Bronchial epithelial cell (primary cell): Measurements from ENCODE around the gene SLC6A9. TPM values are rescaled to one million over a fixed set of nuclear protein-coding genes. Genes with fewer than 3 reads are reported as not detected.

Experiments used
- DNase-seq: peaks from one replicate; pipeline ENCODE4 v3.0.0-alpha.2; 2010; ENCODE audit warnings: low read depth
- FAIRE-seq: peaks from 2 replicates; lab custom pipeline; 2011; peaks lifted over from hg19 to GRCh38; lab: Jason Lieb, UNC
- H3K27me3 ChIP-seq: 2 replicates; pipeline ENCODE4 v1.5.1; 2011; ENCODE audit warnings: low read length; ENCODE audit not compliant: control insufficient read depth, insufficient read depth
- H3K36me3 ChIP-seq: 2 replicates; pipeline ENCODE4 v1.5.1; 2011; ENCODE audit warnings: low read length; ENCODE audit not compliant: control insufficient read depth, insufficient read depth
- H3K4me3 ChIP-seq: 2 replicates; pipeline ENCODE4 v1.5.1; 2011; ENCODE audit warnings: mild to moderate bottlenecking, low read depth, low read length, control low read depth
- total RNA-seq: library from RNA; depleted of rRNA; stranded (reverse); fragments of >200 nt; gene quantifications from 2 replicates; pipeline ENCODE4 v1.2.1, GENCODE V29; 2014
- TF ChIP-seq, protein P1 (sequence below): IDR thresholded peaks from 2 replicates; pipeline ENCODE4 v1.5.1; 2011; ENCODE audit warnings: mild to moderate bottlenecking, moderate library complexity, low read length, control low read depth, inconsistent platforms; ENCODE audit not compliant: insufficient read depth, severe bottlenecking

SLC6A9 gene
- total RNA-seq, 1 donor from 2014 or later = 13.4 TPM

DNA sequence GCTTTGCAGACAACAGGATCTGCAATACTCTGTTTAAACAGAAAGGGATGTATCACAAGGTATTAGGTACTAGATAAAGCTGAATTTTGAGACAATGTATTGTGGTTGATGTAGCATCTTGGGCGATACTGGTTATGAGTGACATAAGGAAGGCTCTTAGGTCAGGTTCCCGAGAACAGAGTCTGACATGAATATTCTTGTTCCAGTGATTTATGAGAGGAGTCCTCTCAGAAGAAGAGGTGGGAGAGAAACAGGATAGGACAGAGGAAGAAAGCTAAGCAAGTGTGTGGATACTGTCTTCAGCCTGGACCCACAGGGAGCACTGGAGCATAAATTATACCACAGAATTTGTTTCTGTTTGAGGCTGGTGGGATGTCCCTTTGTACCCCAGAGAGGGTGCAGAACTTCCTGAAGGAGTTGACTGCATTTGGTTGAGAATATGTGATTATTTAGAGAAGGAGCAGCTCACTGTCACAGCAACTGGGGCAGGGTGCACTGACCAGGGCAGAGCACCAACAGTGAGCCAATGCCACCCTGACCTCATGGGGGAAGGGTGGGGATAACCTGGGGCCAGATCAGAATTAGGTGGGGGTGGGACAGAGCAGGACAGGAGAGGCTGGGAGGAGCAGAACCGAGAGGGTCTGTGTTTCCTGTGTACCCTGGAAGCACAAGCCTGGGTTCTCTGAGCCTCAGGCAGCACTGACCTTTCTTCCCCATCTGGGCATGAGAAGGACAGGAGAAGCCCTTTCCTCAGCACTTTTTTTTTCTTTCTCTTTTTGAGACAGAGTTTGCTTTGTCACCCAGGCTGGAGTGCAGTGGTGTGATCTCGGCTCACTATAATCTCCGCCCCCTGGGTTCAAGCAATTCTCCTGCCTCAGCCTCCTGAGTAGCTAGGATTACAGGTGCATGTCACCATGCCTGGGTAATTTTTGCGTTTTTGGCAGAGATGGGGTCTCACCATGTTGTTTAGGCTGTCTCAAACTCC lies 36.3 kb upstream of the SLC6A9 start:
- TF ChIP-seq, protein P1, sequence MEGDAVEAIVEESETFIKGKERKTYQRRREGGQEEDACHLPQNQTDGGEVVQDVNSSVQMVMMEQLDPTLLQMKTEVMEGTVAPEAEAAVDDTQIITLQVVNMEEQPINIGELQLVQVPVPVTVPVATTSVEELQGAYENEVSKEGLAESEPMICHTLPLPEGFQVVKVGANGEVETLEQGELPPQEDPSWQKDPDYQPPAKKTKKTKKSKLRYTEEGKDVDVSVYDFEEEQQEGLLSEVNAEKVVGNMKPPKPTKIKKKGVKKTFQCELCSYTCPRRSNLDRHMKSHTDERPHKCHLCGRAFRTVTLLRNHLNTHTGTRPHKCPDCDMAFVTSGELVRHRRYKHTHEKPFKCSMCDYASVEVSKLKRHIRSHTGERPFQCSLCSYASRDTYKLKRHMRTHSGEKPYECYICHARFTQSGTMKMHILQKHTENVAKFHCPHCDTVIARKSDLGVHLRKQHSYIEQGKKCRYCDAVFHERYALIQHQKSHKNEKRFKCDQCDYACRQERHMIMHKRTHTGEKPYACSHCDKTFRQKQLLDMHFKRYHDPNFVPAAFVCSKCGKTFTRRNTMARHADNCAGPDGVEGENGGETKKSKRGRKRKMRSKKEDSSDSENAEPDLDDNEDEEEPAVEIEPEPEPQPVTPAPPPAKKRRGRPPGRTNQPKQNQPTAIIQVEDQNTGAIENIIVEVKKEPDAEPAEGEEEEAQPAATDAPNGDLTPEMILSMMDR = no peak
- Histone ChIP-seq H3K27me3 (peaks cover 7% of the 10 kb centered on the region), H3K4me3 (no peak overlapping the region), H3K36me3 (no peaks in the 10 kb centered on the region)
- FAIRE-seq (no peak), DNase-seq (no peak)

DNA sequence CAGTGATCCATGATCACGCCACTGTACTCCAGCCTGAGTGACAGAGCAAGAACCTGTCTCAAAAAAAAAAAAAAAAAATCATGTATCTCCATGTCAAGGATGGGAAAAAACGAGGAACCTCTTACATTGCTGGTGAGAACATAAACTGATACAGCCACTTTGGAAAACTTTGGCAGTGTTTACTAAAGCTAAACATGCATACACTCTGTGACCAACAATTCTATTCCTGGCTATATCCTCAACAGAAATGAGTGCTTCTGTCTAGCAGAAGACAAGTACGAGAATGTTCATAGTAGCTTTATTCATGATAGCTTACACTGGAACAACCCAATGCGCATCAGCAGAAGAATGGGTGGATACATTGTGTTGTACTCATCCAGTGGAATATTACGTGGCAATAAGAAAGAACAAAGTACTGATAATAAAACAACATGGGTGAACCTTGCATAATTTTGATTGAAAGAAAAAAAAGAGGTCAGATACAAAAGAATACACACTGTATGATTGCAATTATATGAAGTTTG lies 31.5 kb upstream of the SLC6A9 start:
- FAIRE-seq (no peak), DNase-seq (no peak)
- no peaks in the 10 kb centered on the region for H3K36me3 ChIP-seq
- TF ChIP-seq, protein P1 = no peak
- H3K4me3 ChIP-seq = no peak overlapping the region
- H3K27me3 ChIP-seq = peaks cover 5% of the 10 kb centered on the region

DNA sequence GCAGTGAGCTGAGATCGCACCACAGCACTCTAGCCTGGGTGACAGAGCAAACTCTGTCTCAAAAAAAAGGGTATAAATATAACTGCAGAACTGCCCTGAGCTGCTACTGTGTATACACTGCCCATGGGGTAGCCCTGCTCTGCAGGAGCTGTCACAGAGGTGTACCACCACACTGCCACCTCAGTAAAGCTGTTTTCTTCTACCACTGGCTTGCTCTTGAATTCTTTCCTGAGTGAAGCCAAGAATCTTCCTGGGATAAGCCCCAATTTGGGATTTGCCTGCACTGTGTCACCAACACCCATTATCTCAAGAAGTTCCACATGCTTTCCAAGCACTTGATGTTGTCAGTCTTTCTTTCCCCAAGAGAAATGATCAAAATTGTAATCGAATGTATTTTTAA lies 30.6 kb upstream of the SLC6A9 start:
- Histone ChIP-seq H3K27me3 (peaks cover 4% of the 10 kb centered on the region), H3K36me3 (no peaks in the 10 kb centered on the region)

DNA sequence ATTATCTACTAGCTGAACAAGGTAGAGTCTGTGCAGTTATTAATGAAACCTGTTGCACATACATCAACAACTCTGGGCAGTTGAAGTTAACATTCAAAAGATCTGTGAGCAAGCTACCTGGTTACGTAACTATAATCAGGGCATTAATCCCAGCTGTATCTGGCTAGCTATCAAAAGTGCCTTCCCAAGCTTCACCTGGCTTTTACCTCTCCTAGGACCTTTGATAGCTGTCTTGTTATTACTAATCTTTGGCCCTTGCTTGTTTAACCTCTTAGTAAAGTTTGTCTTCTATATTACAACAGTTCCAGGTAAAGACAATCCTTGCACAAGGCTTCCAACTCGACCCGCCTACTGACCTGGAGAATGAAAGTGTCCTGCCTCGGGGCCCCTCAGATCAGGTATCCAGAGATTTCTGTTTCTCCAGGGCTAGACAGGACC lies 29.6 kb upstream of the SLC6A9 start:
- TF ChIP-seq, protein P1 = no peak
- no peak overlapping the region for H3K4me3 ChIP-seq
- peaks cover 4% of the 10 kb centered on the region for H3K27me3 ChIP-seq
- DNase-seq = peak; percentile 15
- H3K36me3 ChIP-seq = no peaks in the 10 kb centered on the region
- peak; percentile 86 for FAIRE-seq

More for the DNA sequence above, 30.6 kb upstream of the SLC6A9 start:
- H3K4me3 ChIP-seq = no peak overlapping the region
- no peak for FAIRE-seq
- TF ChIP-seq, protein P1 = no peak
- DNase-seq = no peak

DNA sequence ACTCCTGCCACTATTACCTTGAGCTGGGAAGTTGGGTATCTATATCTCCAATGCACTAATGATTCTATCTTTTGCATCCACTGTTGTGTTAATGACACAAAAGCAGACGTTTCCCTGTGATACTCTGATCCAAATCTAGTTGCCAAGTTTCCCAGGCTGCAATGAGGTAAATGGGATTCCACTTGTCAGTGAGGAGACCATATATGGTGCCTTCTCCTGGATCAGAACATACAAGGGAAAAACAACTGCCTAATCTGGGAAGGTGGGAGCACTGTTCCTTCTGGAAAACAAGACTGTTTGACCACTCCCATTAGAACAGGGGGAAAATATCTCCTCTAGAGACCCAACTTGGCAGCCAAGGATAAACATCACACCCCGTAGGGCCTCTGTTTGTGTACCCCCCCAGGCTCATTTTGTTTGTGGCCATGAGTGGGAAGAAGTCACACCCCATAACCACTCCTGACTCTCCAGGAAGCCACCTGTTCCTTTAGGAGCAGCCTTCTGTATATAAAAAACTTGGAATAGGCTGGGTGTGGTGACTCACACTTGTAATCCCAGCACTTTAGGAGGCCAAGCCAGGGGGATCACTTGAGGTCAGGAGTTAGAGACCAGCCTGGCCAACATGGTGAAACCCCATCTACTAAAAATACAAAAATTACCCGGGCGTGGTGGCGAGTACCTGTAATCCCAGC lies 28.5 kb upstream of the SLC6A9 start:
- DNase-seq (peak; percentile 25), FAIRE-seq (peak; percentile 72)
- no peaks in the 10 kb centered on the region for H3K36me3 ChIP-seq

More for the DNA sequence above, 28.5 kb upstream of the SLC6A9 start:
- peaks cover 4% of the 10 kb centered on the region for H3K27me3 ChIP-seq
- H3K4me3 ChIP-seq = no peak overlapping the region
- TF ChIP-seq, protein P1 = no peak
